HG02981 (cell line): ENCODE measurements around the gene ZNF524.

Source experiments
- ATAC-seq: cut with Tn5 transposase; IDR thresholded peaks from one replicate; pipeline ENCODE4 v1.9.1; 2021; ENCODE audit warnings: mild to moderate bottlenecking, moderate library complexity; ENCODE audit not compliant: unreplicated experiment

The ZNF524 gene

DNA sequence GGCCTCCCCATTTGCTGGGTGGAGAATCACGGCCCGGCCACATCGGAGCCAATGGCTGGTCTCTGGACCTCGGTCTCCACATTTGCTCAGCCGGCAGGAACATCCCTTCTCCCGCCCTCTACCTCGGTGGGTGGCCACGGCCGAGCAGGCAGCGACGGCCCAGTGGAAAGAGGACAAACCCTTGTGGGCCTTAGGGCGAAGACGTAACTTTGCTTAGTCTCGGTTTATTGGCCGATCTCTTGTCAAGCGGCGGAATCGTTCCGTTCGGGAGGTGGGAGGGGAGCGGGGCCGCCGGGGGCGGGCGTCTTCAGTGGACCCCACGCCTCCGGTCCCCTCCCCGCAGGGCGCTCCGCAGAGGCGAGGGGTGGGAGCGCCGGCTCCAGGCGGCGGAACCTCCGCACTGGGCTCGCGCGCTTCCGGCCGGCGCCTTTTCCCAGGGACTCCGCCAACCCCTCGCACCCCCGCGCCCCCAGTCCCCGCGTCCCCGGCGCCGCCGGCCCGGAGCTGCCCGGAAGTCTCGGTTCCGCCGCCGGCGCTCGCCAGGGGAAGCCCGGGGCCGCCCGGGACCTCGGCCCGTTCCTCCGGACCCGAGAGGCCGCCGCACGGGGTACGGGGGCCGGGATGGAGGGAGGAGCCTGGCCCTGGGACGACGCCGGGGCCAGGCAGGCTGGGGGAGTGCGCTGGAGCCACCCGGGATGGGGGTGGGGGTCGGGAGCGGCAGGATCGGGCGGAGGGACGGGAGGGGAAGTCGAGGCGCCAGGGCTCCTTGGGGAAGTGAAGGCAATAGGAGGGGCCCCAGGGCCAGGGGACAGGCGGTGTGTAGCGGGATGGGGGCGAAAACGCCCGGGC lies 40.7 kb downstream of the ZNF524 start, which contains the start of gene ZNF580:
ZNF580 (plus strand) TSS at position 426 of the 849 bp plus-strand sequence. CDS start 1,507 bp downstream, outside the sequence.
- no peak for ATAC-seq

GRCh38 chr19:55641426-55642152 lies 41.5 kb downstream of the ZNF524 start:
- no peak for ATAC-seq

GRCh38 chr19:55642153-55643002 lies 42.3 kb downstream of the ZNF524 start:
- no peak for ATAC-seq

GRCh38 chr19:55643003-55643886 lies 43.2 kb downstream of the ZNF524 start, which contains the start of gene ZNF581:
ZNF581 (plus strand) TSS chr19:55643649; CDS start chr19:55644572, 923 bp downstream.
- ATAC-seq = peak; percentile 33

- ATAC-seq = no peak
Measured at GRCh38 chr19:55643887-55644176, 43.7 kb downstream of the ZNF524 start.

DNA sequence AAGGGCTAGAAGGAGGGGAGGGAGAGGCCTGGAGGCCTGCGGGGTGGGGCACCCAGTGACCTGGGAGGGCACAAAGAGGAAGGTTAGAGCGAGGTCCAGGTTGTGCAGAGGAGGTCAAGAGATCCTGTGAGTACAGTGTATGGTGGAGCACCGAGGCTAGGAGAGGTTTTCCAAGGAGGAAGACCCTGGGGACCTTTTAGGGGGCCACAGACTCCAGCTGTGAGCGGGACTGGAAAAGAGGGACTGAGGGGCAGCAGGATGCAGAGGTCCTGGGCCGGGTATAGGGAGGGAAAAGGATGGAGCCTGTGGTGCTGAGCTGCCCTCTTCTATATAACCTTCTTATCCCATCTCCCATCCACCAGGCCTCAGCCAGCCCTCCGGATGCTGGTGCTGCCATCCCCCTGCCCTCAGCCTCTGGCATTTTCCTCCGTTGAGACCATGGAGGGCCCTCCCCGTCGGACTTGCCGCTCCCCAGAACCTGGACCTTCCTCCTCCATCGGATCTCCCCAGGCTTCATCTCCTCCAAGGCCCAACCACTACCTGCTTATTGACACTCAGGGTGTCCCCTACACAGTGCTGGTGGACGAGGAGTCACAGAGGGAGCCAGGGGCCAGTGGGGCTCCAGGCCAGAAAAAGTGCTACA lies 44.2 kb downstream of the ZNF524 start:
- ATAC-seq = no peak

DNA sequence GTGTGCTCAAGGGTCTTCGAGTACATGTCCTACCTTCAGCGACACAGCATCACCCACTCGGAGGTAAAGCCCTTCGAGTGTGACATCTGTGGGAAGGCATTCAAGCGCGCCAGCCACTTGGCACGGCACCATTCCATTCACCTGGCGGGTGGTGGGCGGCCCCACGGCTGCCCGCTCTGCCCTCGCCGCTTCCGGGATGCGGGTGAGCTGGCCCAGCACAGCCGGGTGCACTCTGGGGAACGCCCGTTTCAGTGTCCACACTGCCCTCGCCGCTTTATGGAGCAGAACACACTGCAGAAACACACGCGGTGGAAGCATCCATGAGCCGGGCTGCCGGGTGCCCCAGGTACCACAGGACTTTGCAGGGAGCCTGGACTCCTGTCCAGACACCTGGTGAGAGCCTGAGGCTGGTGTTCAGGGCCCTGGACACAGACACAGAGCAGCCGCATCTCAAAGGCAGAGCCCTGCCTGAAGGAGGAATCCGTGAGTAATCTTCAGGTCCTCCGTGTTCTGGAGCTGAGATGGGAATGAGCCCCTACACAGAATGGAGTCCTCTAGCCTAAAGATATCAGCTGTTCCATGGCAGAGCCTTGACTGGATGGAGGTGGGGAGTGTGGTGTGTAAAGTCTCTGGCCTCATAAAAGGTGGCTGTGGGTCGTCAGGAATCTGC lies 44.9 kb downstream of the ZNF524 start:
- no peak for ATAC-seq

DNA sequence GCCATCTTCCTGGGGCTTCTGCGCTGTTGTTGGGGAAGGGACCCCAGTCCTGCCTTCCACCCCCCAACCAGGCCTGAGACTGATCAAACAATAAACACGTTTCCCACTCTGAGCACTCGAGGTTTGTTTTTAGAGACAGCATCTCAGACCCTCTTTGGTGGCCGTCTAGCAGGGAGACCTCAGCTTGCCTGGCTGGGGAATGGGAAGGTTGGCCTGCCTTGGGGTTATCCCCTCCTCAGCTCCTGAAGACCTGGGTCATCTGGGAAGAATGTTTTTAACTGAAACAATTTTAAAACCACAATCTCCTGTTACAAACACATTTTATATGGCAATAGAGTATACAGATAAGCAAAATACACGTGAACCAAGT lies 45.4 kb downstream of the ZNF524 start:
- ATAC-seq = no peak

- no peak for ATAC-seq
Measured at GRCh38 chr19:55646889-55647731, 47.0 kb downstream of the ZNF524 start.

DNA sequence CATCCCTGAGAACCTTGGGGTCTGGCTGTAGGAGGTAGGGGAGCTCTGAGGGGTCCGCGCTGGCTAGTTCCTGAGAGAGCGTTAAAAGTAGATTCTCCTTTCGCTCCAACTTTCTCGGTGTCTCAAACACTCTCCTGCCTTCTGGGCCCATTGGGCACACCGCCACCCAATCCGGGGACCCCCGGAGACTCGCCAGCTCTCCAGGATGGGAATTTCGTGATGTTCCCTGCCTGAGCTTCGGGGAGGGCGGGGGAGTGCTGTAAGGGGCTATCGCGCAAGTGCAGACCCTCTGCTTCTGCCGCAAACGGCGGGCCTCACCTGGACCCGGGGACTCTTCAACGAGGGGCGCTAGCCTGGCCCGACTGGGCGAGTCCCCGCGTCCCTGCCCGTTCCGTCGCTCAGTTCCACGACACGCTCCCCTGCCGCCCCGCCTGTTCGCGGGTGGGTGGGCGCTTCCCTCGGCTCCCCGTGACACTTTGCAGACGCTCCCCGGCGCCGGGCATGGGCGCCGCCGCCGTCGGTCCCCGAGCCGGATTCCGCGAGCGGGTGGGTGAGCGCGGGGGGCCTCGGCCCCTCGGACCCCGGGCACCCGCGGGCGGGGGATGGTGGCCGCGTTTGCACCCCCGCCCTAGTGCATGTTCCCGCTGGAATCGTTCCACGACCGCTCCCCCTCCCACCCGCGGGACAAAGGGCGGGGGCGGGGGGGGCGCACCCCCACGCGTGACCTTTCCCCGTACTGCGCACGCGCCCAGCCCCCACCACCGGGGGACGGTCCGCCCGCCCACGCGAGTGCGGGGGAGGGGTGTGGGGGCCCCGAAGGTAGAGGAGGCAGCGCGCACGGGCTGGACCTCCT lies 47.9 kb downstream of the ZNF524 start, which contains the start of gene CCDC106:
CCDC106 (plus strand) TSS at position 481 of the 853 bp plus-strand sequence. CDS start 835 bp downstream, outside the sequence.
- no peak for ATAC-seq

DNA sequence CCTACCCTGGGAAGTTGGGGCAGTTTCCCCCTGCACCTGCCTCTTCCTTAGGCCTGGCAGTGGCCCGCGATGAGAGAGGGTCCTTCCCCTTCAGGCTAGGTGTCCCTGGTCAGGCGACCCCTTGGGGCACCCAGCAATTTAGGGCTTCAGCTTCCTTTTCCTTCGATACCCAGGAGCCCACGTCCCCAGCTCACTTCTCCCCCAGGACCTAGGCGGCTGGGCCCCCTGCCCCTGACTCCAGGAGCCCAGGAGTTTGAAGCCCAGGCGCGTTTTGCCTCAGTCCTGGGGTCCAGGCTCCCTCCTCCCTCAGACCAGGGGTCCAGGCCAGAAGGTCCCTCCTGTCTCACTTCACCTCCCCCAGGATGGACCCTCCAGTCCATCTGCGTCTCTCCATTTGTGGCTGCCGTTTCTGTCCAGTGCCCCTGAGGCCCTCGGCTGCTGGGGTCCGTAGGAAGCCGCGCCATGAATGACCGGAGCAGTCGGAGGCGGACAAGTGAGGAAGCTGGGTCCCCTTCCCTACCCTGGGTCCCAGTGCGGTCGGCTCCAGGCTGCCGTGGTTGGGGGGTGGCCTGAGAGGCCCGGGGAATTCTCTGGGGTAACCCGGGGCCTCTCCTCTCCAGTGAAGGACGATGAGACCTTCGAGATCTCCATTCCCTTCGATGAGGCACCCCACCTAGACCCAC lies 48.6 kb downstream of the ZNF524 start:
- no peak for ATAC-seq

DNA sequence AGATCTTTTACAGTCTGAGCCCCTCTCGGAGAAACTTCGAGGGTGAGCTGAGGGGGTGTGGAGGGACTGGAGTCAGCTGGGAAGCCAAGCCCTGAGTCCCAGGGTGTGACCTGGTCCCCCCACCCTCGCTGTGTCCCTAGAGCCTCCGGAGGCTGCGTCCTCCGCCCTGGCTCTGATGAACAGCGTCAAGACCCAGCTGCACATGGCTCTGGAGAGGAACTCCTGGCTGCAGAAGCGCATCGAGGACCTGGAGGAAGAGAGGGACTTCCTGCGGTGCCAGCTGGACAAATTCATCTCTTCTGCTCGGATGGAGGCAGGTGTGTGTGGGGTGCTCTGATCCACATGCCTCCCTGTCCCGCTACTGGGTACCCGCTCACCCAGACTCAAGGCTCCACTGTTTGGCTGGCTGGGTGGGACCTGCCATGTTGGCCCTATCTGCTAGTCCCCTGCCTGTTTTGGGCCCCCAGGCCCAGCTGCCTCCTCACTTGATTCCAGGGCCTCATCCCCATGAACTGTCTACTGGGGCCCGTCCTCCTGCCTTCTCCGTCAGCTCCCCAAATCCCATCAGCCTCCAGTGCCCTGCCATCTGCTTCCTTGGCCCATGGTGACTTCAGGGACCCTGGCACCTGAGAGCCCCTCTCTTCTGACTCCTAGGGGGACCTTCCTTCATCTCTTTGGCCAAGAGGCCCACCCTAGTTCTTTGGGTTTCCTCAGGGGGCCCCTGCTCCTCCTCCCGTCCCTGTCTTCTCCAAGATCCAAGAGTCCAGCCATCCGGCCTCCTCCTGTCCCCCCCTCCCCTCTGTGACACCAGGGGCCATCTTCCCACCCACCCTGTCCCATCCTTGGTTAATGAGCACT lies 49.4 kb downstream of the ZNF524 start:
- no peak for ATAC-seq

- ATAC-seq = no peak
Measured at GRCh38 chr19:55650126-55650557, 50.1 kb downstream of the ZNF524 start.

DNA sequence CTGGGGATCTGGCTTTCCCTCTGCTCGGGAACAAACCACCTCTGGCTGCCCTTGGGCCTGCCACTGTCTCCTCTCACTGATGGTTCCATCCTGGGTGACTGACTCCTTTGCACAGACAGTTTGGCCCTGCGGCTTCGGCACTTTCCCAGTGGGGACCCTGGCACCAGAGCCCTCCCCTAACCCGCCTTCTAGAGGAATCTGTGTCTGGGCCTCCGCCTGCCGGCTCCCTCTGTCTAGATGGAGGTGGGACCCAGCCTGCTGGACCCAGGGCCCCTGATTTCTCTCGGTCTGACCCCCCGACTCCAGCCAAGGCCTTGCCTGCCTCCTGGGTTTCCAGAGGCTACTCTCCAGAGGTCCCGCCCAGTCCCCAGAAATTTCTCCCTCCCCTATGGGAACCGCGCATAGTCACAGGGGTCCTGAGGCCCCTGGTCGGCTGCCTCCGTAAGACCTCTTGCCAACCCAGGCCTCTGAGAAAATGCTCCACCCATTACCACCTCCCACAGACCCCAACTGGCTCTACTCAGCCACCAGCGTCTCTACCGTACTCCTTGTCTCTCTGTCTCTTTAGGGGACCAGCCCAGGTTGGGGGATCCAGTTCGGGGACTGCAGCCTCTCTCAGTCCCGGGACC lies 50.6 kb downstream of the ZNF524 start:
- no peak for ATAC-seq

GRCh38 chr19:55651236-55651635 lies 51.1 kb downstream of the ZNF524 start:
- no peak for ATAC-seq
